Measurements from ENCODE around the gene ST6GAL1. TPM values are rescaled to one million over a fixed set of nuclear protein-coding genes. Genes with fewer than 3 reads are reported as not detected.

Gene ST6GAL1
- total and polyA plus RNA-seq, 2 of the 8 experiments (the other 6 are each of a cell fraction or from before 2014, with no cell fraction given): 62.8 to 80.9 TPM

GRCh38 chr3:186976837-186977750, 46.8 kb downstream of the ST6GAL1 start:
- Histone ChIP-seq H4K91ac (replicated peaks; ENCODE audit: insufficient read length, low read length) (no peak overlapping the region), H2BK15ac (ENCODE audit: low read length) (no peak overlapping the region), H3K4me2 (ENCODE audit: insufficient read depth in 1 of 2, low read depth in 2 of 2, low read length in 2 of 2) (peak overlapping the region in 1 of 2 experiments; percentile 48; a peak in 2 of 4 replicates), H3K79me2 (ENCODE audit: control insufficient read depth in 1 of 2, insufficient read depth in 2 of 2, low read length in 2 of 2) (peaks cover 0 to 7% of the 10 kb centered on the region in 2 experiments; a peak in 1 of 4 replicates), H3K27me3 (replicated peaks in 1 of 4; ENCODE audit: control insufficient read depth in 3 of 4, extremely low read depth in 1 of 4, insufficient read depth in 3 of 4, low read length in 3 of 4) (no peaks in the 10 kb centered on the region), H3K27ac (ENCODE audit: low read depth, low read length) (peak overlapping the region; percentile 28; the same call in 1 of the 2 replicates), H2BK12ac (ENCODE audit: low read depth, low read length) (no peak overlapping the region), H3K18ac (ENCODE audit: extremely low read depth, low read length) (no peak overlapping the region; the same call in 1 of the 2 replicates), H3K23me2 (ENCODE audit: low read depth, low read length) (no peaks in the 10 kb centered on the region), H4K20me1 (replicated peaks in 1 of 2; ENCODE audit: control insufficient read depth in 1 of 2, insufficient read depth in 2 of 2, low read length in 2 of 2) (peaks cover 0 to 2% of the 10 kb centered on the region in 2 experiments), H2BK5ac (ENCODE audit: low read depth, low read length) (no peak overlapping the region), H4K8ac (ENCODE audit: extremely low read depth, insufficient read depth, low read length) (no peak overlapping the region), H2AFZ (ENCODE audit: low read length) (no peak overlapping the region), H3K4ac (replicated peaks; ENCODE audit: insufficient read length, low read depth, low read length) (no peak overlapping the region), H3K56ac (replicated peaks; ENCODE audit: insufficient read length, low read depth, low read length) (no peak overlapping the region), H3K9ac (replicated peaks in 1 of 4; ENCODE audit: extremely low read depth in 1 of 4, low read depth in 3 of 4, low read length in 3 of 4) (no peak overlapping the region), H3K36me3 (ENCODE audit: control insufficient read depth in 2 of 4, insufficient read depth in 4 of 4, low read length in 3 of 4) (peaks cover 6 to 59% (median 31%) of the 10 kb centered on the region in 4 experiments; a peak in 7 of 8 replicates), H4K5ac (ENCODE audit: insufficient read length, low read depth, low read length) (no peak overlapping the region), H2BK120ac (replicated peaks; ENCODE audit: low read depth, low read length) (no peak overlapping the region), H3K79me1 (ENCODE audit: low read depth, low read length) (peaks cover 5% of the 10 kb centered on the region), H3K4me1 (replicated peaks in 1 of 4; ENCODE audit: control insufficient read depth in 3 of 4, insufficient read depth in 4 of 4, low read length in 3 of 4) (peaks cover 0 to 9% (median 5%) of the 10 kb centered on the region in 4 experiments; a peak in 6 of 7 replicates), H3K14ac (ENCODE audit: insufficient read length) (no peak overlapping the region), H3K9me3 (ENCODE audit: insufficient read depth in 2 of 2, low read depth in 1 of 2, low read length in 1 of 2) (no peaks in the 10 kb centered on the region), H2BK20ac (ENCODE audit: low read length) (no peak overlapping the region), H2AK5ac (ENCODE audit: low read depth, low read length) (no peak overlapping the region), H3K4me3 (ENCODE audit: extremely low read depth in 1 of 4, insufficient read depth in 2 of 4, low read depth in 3 of 4, low read length in 4 of 4) (no peak overlapping the region), H3K23ac (ENCODE audit: insufficient read length) (no peak overlapping the region)
- FAIRE-seq (no peak), DNase-seq (ENCODE audit: low read depth in 1 of 2, low spot score in 2 of 2) (no peak)
- TF ChIP-seq RAD21 (IDR thresholded peaks at IDR 0.05 in 1 of 2, conservative IDR thresholded peaks at IDR 0.05 in 1 of 2; ENCODE audit: low read depth in 2 of 2, low read length in 2 of 2) (peak in 1 of 2 experiments; percentile 22; a peak in 1 of 4 replicates), CTCF (IDR thresholded peaks at IDR 0.05; ENCODE audit: control extremely low read depth in 1 of 3, insufficient read depth in 1 of 3, low read depth in 1 of 3, low read length in 3 of 3) (peak in 2 of 3 experiments; percentile 4 to 15; a peak in 2 of 4 replicates), CHD2 (IDR thresholded peaks at IDR 0.05; ENCODE audit: low read length) (no peak), KDM4A (IDR thresholded peaks at IDR 0.05; ENCODE audit: low read depth, low read length, severe bottlenecking) (no peak), KDM1A (IDR thresholded peaks at IDR 0.05; ENCODE audit: borderline replicate concordance, low read length) (no peak), GABPA (IDR thresholded peaks at IDR 0.05; ENCODE audit: borderline replicate concordance, insufficient read depth, low read length) (no peak), EP300 (IDR thresholded peaks at IDR 0.05; ENCODE audit: borderline replicate concordance in 1 of 2, low read depth in 2 of 2, low read length in 2 of 2) (no peak)
- POLR2A ChIA-PET (ENCODE audit: partially characterized antibody): interaction anchor here (1.7 kb wide), 1 partner anchor 188 kb away, joined by 4 read pairs; no protein-coding TSS in a partner anchor
- WGBS, 2 experiments (ENCODE audit: extremely low coverage in 1 of 2, insufficient coverage in 1 of 2, insufficient read length in 1 of 2, insufficient replicate concordance in 2 of 2, low coverage in 1 of 2, low lambda C conversion rate in 2 of 2, missing lambda C conversion rate in 1 of 2): 72% methylated on average over 17 of the region's 17 CpGs; no CpG with 5 or more reads in 1 of the 2 experiments
- CTCF ChIA-PET (ENCODE audit: partially characterized antibody): interaction anchor here (0.9 to 2.8 kb wide), 4 partner anchors 13 to 132 kb away, joined by 3 to 11 read pairs (median 3); no protein-coding TSS in a partner anchor

All from H1 (cell line).